ENCODE measurements around the gene NPTXR. TPM values are rescaled to one million over a fixed set of nuclear protein-coding genes. Genes with fewer than 3 reads are reported as not detected.

Gene NPTXR
- total RNA-seq, 2 experiments from 2014 or later: 4.2 to 4.6 TPM

DNA sequence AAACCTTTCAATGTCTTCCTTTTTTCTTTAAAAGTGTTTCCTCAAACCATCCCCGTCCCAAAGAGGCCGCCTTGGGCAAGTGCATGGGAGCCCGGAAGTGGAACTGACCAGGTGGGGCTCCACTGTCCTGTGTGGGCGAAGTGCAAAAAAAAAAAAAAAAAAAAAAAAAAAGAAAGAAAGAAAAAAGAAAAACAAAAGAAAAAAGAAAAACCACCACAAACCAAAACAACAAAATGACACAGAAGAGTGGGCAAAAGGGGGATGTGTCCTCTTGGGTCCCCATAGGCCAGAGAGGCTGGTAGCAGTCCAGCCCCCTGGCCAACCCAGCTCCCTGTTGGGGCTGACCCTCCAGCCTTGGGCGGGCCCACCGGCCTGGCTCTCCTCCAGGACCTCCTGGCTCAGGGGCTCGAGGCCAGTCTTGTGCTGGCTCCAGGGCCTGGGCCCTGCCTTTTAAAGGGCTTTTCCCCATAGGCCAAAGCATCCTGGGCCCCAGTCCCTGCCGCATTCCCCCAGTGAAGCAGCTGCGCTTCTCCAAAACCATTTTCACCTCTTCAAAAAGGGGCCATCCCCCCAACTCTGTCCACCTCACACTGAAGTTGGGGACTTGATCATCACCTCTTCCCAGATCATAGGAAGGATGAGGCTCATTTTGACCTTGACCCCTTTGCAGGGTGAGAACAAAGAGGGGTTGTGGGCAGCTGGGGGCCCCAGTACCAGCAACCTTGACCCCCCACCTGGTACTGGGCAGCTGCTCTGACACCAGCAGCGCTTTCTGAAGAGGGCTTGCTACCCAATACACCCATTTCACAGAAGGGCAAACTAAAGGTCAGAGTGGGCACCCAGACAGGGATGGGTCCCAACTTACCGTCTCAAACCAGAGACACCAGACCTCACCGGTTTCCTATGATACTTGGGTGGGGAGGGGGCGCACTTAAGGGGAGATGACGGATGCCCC, 18.8 kb upstream of the NPTXR start:
- Mint-ChIP-seq H3K27ac (no peak overlapping the region), H3K4me3 (no peak overlapping the region), H3K9me3 (no peaks in the 10 kb centered on the region), H3K27me3 (no peaks in the 10 kb centered on the region), H3K36me3 (ENCODE audit: low read depth) (peaks cover 5% of the 10 kb centered on the region), H3K4me1 (ENCODE audit: low read depth) (no peaks in the 10 kb centered on the region)
- DNase-seq: no peak
- CTCF ChIA-PET: no interaction called here
- peak; percentile 11 for ATAC-seq (ENCODE audit: poor library complexity)
- TF ChIP-seq, protein P1, sequence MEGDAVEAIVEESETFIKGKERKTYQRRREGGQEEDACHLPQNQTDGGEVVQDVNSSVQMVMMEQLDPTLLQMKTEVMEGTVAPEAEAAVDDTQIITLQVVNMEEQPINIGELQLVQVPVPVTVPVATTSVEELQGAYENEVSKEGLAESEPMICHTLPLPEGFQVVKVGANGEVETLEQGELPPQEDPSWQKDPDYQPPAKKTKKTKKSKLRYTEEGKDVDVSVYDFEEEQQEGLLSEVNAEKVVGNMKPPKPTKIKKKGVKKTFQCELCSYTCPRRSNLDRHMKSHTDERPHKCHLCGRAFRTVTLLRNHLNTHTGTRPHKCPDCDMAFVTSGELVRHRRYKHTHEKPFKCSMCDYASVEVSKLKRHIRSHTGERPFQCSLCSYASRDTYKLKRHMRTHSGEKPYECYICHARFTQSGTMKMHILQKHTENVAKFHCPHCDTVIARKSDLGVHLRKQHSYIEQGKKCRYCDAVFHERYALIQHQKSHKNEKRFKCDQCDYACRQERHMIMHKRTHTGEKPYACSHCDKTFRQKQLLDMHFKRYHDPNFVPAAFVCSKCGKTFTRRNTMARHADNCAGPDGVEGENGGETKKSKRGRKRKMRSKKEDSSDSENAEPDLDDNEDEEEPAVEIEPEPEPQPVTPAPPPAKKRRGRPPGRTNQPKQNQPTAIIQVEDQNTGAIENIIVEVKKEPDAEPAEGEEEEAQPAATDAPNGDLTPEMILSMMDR (IDR thresholded peaks at IDR 0.05): no peak
- Histone ChIP-seq H3K27me3 (ENCODE audit: control insufficient read depth in 1 of 2, insufficient read depth in 2 of 2, low read length in 2 of 2) (no peaks in the 10 kb centered on the region), H3K9me3 (ENCODE audit: control insufficient read depth in 1 of 2, insufficient read depth in 1 of 2, low read length in 2 of 2) (no peaks in the 10 kb centered on the region), H3K4me3 (ENCODE audit: low read length) (no peak overlapping the region), H3K4me1 (ENCODE audit: insufficient read depth, low read length) (peaks cover 22% of the 10 kb centered on the region), H3K27ac (ENCODE audit: low read depth in 1 of 2, low read length in 2 of 2) (no peak overlapping the region), H3K36me3 (ENCODE audit: insufficient read depth, low read length) (peaks cover 19% of the 10 kb centered on the region)
- POLR2A ChIA-PET: interaction anchor here (1.5 kb wide), 1 partner anchor 10 kb away, joined by 5 read pairs; the partner anchor contains the start of gene CBX6
- intact Hi-C loops (cut with DNase I, micrococcal nuclease): no loop called here

DNA sequence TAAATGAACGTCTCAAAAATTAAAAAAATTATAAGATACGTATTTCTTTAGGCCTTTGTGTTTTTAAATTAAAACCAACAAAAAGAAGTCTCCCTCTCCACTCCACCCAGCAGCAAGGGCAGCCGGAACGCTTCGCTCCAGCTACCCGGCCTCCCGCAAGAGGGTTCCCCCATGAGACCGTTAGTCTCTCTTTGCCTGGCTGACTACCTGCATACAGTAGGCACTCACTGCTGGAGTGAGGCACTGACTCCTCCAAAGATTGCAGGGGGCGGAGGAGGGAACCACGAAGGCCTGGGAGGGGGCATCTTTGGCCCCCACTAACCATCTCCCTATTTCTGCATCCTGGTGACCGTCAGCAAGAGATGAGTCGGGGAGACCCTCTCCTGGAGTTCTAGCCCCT, 18.1 kb upstream of the NPTXR start:
- H3K27ac ChIP-seq (ENCODE audit: low read depth in 1 of 2, low read length in 2 of 2): no peak overlapping the region
- no peaks in the 10 kb centered on the region for H3K27me3 ChIP-seq (ENCODE audit: control insufficient read depth in 1 of 2, insufficient read depth in 2 of 2, low read length in 2 of 2)
- H3K27ac Mint-ChIP-seq: no peak overlapping the region
- no peak overlapping the region for H3K4me3 ChIP-seq (ENCODE audit: low read length)
- no peaks in the 10 kb centered on the region for H3K4me1 Mint-ChIP-seq (ENCODE audit: low read depth)
- peaks cover 4% of the 10 kb centered on the region for H3K36me3 Mint-ChIP-seq (ENCODE audit: low read depth)
- ChIA-PET POLR2A (no interaction called here), CTCF (interaction anchor here (1.9 kb wide), 1 partner anchor 8 kb away, joined by 6 read pairs; no protein-coding TSS in a partner anchor)
- H3K27me3 Mint-ChIP-seq: no peaks in the 10 kb centered on the region
- H3K4me3 Mint-ChIP-seq: no peak overlapping the region
- ATAC-seq (ENCODE audit: poor library complexity) (no peak), DNase-seq (no peak)
- no peaks in the 10 kb centered on the region for H3K9me3 Mint-ChIP-seq
- TF ChIP-seq, protein P1 (IDR thresholded peaks at IDR 0.05): no peak
- intact Hi-C loops (cut with DNase I, micrococcal nuclease): no loop called here
- H3K4me1 ChIP-seq (ENCODE audit: insufficient read depth, low read length): peaks cover 18% of the 10 kb centered on the region
- H3K36me3 ChIP-seq (ENCODE audit: insufficient read depth, low read length): peaks cover 14% of the 10 kb centered on the region
- no peaks in the 10 kb centered on the region for H3K9me3 ChIP-seq (ENCODE audit: control insufficient read depth in 1 of 2, insufficient read depth in 1 of 2, low read length in 2 of 2)

DNA sequence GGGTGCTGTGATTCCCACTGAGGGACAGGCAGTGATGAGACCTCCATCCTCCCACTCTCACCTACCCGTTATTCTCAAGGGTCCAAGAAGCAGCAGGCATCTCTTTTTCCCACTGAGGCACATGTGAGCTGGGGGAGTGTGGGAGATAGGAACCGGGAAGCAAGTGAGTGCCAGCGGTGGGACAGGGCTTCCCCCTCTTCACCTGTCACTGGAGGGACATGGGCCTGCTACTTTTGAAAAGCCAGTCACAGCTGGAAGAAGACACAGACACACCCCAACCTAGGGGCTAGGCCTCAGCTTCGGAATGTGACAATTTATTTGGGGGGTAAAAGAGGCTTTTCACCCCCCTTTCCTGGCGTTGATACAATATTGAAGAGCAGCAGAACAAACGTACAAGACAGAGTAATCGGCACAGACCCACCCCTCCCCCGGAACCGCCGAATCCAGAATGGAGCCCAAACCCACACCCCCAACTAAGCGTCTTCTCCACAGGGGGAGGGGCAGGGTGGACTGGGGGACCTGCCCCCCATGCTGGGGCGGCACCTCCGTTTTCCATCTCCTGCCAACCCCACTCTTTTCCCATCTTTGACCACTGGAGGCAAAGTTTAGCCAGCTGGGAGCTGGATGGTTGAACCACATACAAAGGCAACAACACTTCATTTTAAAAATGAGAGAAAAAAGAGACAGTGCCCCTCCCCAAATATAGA, 17.5 kb upstream of the NPTXR start:
- no peaks in the 10 kb centered on the region for H3K27me3 ChIP-seq (ENCODE audit: control insufficient read depth in 1 of 2, insufficient read depth in 2 of 2, low read length in 2 of 2)
- peaks cover 18% of the 10 kb centered on the region for H3K4me1 ChIP-seq (ENCODE audit: insufficient read depth, low read length)
- no peak overlapping the region for H3K4me3 ChIP-seq (ENCODE audit: low read length)
- H3K9me3 ChIP-seq (ENCODE audit: control insufficient read depth in 1 of 2, insufficient read depth in 1 of 2, low read length in 2 of 2): no peaks in the 10 kb centered on the region
- TF ChIP-seq, protein P1 (IDR thresholded peaks at IDR 0.05): no peak
- intact Hi-C loops (cut with DNase I, micrococcal nuclease): no loop called here
- H3K27ac ChIP-seq (ENCODE audit: low read depth in 1 of 2, low read length in 2 of 2): no peak overlapping the region
- peaks cover 14% of the 10 kb centered on the region for H3K36me3 ChIP-seq (ENCODE audit: insufficient read depth, low read length)
- Mint-ChIP-seq H3K9me3 (no peaks in the 10 kb centered on the region), H3K4me3 (no peak overlapping the region), H3K27ac (no peak overlapping the region), H3K36me3 (ENCODE audit: low read depth) (peaks cover 4% of the 10 kb centered on the region), H3K27me3 (no peaks in the 10 kb centered on the region), H3K4me1 (ENCODE audit: low read depth) (no peaks in the 10 kb centered on the region)
- POLR2A ChIA-PET: interaction anchor here (0.9 kb wide), 1 partner anchor 11 kb away, joined by 4 read pairs; no protein-coding TSS in a partner anchor
- ATAC-seq (ENCODE audit: poor library complexity) (no peak), DNase-seq (no peak)
- CTCF ChIA-PET: interaction anchor here (1.9 kb wide), 1 partner anchor 9 kb away, joined by 6 read pairs; no protein-coding TSS in a partner anchor

Data from CD4-positive, alpha-beta T cell (primary cell).